22Rv1 (cell line): ENCODE data around the gene CCDC85B.

Experiments
- H3K27ac ChIP-seq: fragments of 450-650 bp; 2 replicates; pipeline ENCODE4 v1.5.1; 2017
- CTCF ChIP-seq: fragments of 450-650 bp; IDR thresholded peaks from 2 replicates; pipeline ENCODE4 v1.5.1; 2017; ENCODE audit warnings: mild to moderate bottlenecking
- ZFX ChIP-seq: fragments of 450-650 bp; IDR thresholded peaks from 2 replicates; pipeline ENCODE4 v1.6.1; 2017; ENCODE audit warnings: antibody characterized with exemption, borderline replicate concordance

CCDC85B gene

GRCh38 chr11:65915821-65916251 is 25.4 kb downstream of the CCDC85B start:
- no peak for TF ChIP-seq ZFX
- TF ChIP-seq CTCF: no peak
- no peak overlapping the region for H3K27ac ChIP-seq

GRCh38 chr11:65916391-65916790 is 25.9 kb downstream of the CCDC85B start:
- no peak overlapping the region for H3K27ac ChIP-seq
- no peak for TF ChIP-seq CTCF
- TF ChIP-seq ZFX: no peak

- H3K27ac ChIP-seq: no peak overlapping the region
- no peak for TF ChIP-seq CTCF
- no peak for TF ChIP-seq ZFX
These were observed 26.6 kb downstream of the CCDC85B start for GRCh38 chr11:65917077-65917433.

- TF ChIP-seq CTCF (no peak), ZFX (no peak)
- peak overlapping the region; percentile 83 for H3K27ac ChIP-seq
These were observed 27.1 kb downstream of the CCDC85B start for GRCh38 chr11:65917434-65918210.

- peak within 1 kb of the TSS; percentile 83 for H3K27ac ChIP-seq
- TF ChIP-seq ZFX (no peak), CTCF (no peak)
These were observed 28.0 kb downstream of the CCDC85B start, which contains the start of gene C11orf68 for GRCh38 chr11:65918211-65919140. Gene C11orf68, minus strand, starts transcription at chr11:65919062. Its CDS starts 31 bp downstream, at chr11:65919031.

- no peak for TF ChIP-seq CTCF
- no peak for TF ChIP-seq ZFX
- H3K27ac ChIP-seq: peak within 1 kb of the TSS; percentile 83
These were observed 28.7 kb downstream of the CCDC85B start, which contains the start of gene DRAP1 for GRCh38 chr11:65919141-65919572. Gene DRAP1, plus strand, starts transcription at chr11:65919426. Its CDS starts 76 bp downstream, at chr11:65919502.
